GM21360 (cell line): ENCODE results near the gene TUBD1.

Source experiments
- ATAC-seq: cut with Tn5 transposase; IDR thresholded peaks from one replicate; pipeline ENCODE4 v1.9.1; 2021; ENCODE audit warnings: mild to moderate bottlenecking, moderate library complexity; ENCODE audit not compliant: unreplicated experiment

Gene TUBD1

GRCh38 chr17:59826706-59827453, 65.9 kb downstream of the TUBD1 start:
- ATAC-seq = no peak

- no peak for ATAC-seq
Measured at GRCh38 chr17:59825533-59826322, 67.0 kb downstream of the TUBD1 start.

GRCh38 chr17:59815965-59816364, 76.8 kb downstream of the TUBD1 start:
- no peak for ATAC-seq

- no peak for ATAC-seq
Measured at GRCh38 chr17:59814685-59815084, 78.1 kb downstream of the TUBD1 start.

GRCh38 chr17:59814276-59814675, 78.5 kb downstream of the TUBD1 start:
- ATAC-seq = no peak

GRCh38 chr17:59812139-59812538, 80.6 kb downstream of the TUBD1 start:
- no peak for ATAC-seq

GRCh38 chr17:59811209-59811608, 81.5 kb downstream of the TUBD1 start:
- ATAC-seq = no peak

GRCh38 chr17:59810894-59811153, 81.9 kb downstream of the TUBD1 start:
- ATAC-seq = no peak
